ENCODE data around the gene C8G. TPM values are rescaled to one million over a fixed set of nuclear protein-coding genes. Genes with fewer than 3 reads are reported as not detected.

The C8G gene
- total RNA-seq, 1 donor from 2014 or later: 1.7 TPM

DNA sequence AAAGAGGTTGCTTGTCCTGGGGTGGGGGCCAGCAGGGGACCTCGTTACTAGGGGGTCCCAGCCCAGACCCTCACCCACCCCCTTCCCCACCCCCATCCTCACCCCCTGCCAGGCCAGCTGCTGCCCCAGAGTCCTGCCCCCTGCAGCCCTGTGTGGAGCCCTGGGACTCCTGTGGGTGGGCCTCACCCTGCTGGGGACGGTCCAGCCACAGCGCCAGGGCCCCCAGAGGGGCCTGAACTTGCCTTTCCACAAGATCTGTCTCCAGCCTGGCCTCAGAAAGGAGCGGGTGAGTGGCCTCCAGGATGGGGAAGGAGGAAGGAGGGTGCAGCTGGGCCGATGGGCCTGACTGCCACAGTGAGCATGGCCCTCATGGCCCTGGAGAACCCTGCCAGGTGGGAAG, 24.7 kb downstream of the C8G start:
- no peaks in the 10 kb centered on the region for H3K4me1 Mint-ChIP-seq (ENCODE audit: unreplicated experiment)
- no peaks in the 10 kb centered on the region for H3K9me3 Mint-ChIP-seq (ENCODE audit: unreplicated experiment)
- H3K36me3 Mint-ChIP-seq (ENCODE audit: unreplicated experiment): no peaks in the 10 kb centered on the region
- H3K27ac Mint-ChIP-seq (ENCODE audit: unreplicated experiment): no peak overlapping the region
- H3K4me3 Mint-ChIP-seq (ENCODE audit: unreplicated experiment): no peak overlapping the region
- TF ChIP-seq, protein P1, sequence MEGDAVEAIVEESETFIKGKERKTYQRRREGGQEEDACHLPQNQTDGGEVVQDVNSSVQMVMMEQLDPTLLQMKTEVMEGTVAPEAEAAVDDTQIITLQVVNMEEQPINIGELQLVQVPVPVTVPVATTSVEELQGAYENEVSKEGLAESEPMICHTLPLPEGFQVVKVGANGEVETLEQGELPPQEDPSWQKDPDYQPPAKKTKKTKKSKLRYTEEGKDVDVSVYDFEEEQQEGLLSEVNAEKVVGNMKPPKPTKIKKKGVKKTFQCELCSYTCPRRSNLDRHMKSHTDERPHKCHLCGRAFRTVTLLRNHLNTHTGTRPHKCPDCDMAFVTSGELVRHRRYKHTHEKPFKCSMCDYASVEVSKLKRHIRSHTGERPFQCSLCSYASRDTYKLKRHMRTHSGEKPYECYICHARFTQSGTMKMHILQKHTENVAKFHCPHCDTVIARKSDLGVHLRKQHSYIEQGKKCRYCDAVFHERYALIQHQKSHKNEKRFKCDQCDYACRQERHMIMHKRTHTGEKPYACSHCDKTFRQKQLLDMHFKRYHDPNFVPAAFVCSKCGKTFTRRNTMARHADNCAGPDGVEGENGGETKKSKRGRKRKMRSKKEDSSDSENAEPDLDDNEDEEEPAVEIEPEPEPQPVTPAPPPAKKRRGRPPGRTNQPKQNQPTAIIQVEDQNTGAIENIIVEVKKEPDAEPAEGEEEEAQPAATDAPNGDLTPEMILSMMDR (IDR thresholded peaks at IDR 0.05): no peak
- DNase-seq (ENCODE audit: extremely low spot score, unreplicated experiment): no peak
- H3K27me3 Mint-ChIP-seq (ENCODE audit: unreplicated experiment): peaks cover 3% of the 10 kb centered on the region

DNA sequence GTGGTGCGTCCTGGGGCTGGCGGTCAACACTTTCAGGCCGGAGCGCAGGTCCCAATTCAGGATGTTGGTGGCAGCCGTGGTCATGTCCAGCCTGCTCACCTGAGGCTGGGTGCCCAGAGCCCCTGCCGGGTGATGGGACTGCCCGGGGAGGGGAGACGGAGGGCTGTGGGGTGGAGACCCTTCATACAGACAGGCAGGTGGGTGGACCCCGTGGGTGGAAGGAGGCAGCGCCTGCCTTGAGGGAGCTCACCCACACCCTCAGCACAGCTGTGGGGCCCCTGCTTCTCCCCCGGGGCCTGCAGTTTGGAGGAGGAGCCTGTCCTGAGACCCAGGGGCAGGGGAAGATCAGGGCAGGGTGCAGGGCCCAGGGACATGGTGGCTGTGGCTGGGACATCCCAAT, 25.3 kb downstream of the C8G start:
- H3K9me3 Mint-ChIP-seq (ENCODE audit: unreplicated experiment): no peaks in the 10 kb centered on the region

DNA sequence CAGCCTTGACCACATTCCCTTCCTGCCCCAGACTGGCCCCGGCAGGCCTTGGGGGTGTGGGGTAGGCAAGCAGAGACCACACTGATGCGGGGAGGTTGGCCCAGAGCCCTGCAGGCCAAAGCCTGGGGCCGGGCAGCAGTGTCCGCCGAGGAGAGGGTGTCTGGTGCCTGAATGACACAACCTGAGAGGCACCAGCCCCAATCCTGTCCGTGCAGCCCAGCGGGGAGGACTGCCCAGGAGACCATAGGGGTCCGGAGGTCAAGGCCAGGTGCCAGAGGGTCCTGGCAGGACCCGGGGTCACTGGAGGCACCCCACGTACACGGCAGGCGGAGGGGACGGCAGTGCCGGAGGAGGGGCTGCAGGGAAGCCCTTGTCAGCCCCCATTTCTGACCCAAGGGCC, 26.7 kb downstream of the C8G start:
- no peaks in the 10 kb centered on the region for H3K9me3 Mint-ChIP-seq (ENCODE audit: unreplicated experiment)
- no peak for DNase-seq (ENCODE audit: extremely low spot score, unreplicated experiment)
- H3K36me3 Mint-ChIP-seq (ENCODE audit: unreplicated experiment): no peaks in the 10 kb centered on the region
- TF ChIP-seq, protein P1 (IDR thresholded peaks at IDR 0.05): no peak
- no peak overlapping the region for H3K27ac Mint-ChIP-seq (ENCODE audit: unreplicated experiment)
- H3K27me3 Mint-ChIP-seq (ENCODE audit: unreplicated experiment): no peaks in the 10 kb centered on the region
- H3K4me3 Mint-ChIP-seq (ENCODE audit: unreplicated experiment): no peak overlapping the region
- H3K4me1 Mint-ChIP-seq (ENCODE audit: unreplicated experiment): peaks cover 4% of the 10 kb centered on the region

More for the DNA sequence above, 25.3 kb downstream of the C8G start:
- no peak overlapping the region for H3K27ac Mint-ChIP-seq (ENCODE audit: unreplicated experiment)
- H3K36me3 Mint-ChIP-seq (ENCODE audit: unreplicated experiment): no peaks in the 10 kb centered on the region
- TF ChIP-seq, protein P1 (IDR thresholded peaks at IDR 0.05): no peak
- peaks cover 3% of the 10 kb centered on the region for H3K4me1 Mint-ChIP-seq (ENCODE audit: unreplicated experiment)
- no peak for DNase-seq (ENCODE audit: extremely low spot score, unreplicated experiment)
- H3K27me3 Mint-ChIP-seq (ENCODE audit: unreplicated experiment): peaks cover 3% of the 10 kb centered on the region
- H3K4me3 Mint-ChIP-seq (ENCODE audit: unreplicated experiment): no peak overlapping the region

GRCh38 chr9:136972335-136972734, 27.3 kb downstream of the C8G start:
- H3K27ac Mint-ChIP-seq (ENCODE audit: unreplicated experiment): no peak overlapping the region
- no peak overlapping the region for H3K4me3 Mint-ChIP-seq (ENCODE audit: unreplicated experiment)
- H3K9me3 Mint-ChIP-seq (ENCODE audit: unreplicated experiment): no peaks in the 10 kb centered on the region
- peaks cover 4% of the 10 kb centered on the region for H3K4me1 Mint-ChIP-seq (ENCODE audit: unreplicated experiment)
- TF ChIP-seq, protein P1 (IDR thresholded peaks at IDR 0.05): no peak
- DNase-seq (ENCODE audit: extremely low spot score, unreplicated experiment): no peak
- H3K27me3 Mint-ChIP-seq (ENCODE audit: unreplicated experiment): no peaks in the 10 kb centered on the region
- no peaks in the 10 kb centered on the region for H3K36me3 Mint-ChIP-seq (ENCODE audit: unreplicated experiment)

DNA sequence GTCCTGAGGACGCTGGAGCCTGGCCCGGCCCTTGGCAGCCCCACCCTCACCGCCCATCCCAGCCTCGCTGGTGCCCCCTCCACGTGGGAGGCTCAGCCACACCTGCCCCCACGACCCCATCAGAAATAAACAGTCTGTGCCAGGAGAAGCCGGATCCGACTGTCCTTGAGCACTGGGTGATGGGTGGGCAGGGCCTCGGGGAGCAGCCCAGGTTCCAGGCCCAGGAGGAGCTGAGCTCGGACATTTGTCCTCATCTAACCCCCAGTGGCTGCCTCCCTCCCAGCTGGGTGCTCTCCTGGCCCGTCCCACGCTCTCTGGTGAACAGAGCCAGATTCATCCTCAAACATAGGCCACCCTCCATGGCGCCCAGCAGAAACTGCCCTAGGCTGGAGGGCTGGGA, 27.7 kb downstream of the C8G start:
- H3K36me3 Mint-ChIP-seq (ENCODE audit: unreplicated experiment): no peaks in the 10 kb centered on the region

More for the DNA sequence above, 27.7 kb downstream of the C8G start:
- Mint-ChIP-seq H3K4me1 (ENCODE audit: unreplicated experiment) (peaks cover 4% of the 10 kb centered on the region), H3K27me3 (ENCODE audit: unreplicated experiment) (no peaks in the 10 kb centered on the region), H3K4me3 (ENCODE audit: unreplicated experiment) (no peak overlapping the region), H3K27ac (ENCODE audit: unreplicated experiment) (no peak overlapping the region), H3K9me3 (ENCODE audit: unreplicated experiment) (no peaks in the 10 kb centered on the region)
- TF ChIP-seq, protein P1 (IDR thresholded peaks at IDR 0.05): no peak
- no peak for DNase-seq (ENCODE audit: extremely low spot score, unreplicated experiment)

Measured in osteocyte (in vitro differentiated cells).